GM11168 (cell line): ENCODE data around the gene CLK2.

Source experiments
- in situ Hi-C: fragments of 300-500 bp; cut with MboI; formaldehyde crosslinking; loops from one replicate; pipeline ENCODE4 v1.12.0; 2022; ENCODE audit warnings: low sequenced_read_pairs; ENCODE audit not compliant: unreplicated experiment

Gene CLK2

DNA sequence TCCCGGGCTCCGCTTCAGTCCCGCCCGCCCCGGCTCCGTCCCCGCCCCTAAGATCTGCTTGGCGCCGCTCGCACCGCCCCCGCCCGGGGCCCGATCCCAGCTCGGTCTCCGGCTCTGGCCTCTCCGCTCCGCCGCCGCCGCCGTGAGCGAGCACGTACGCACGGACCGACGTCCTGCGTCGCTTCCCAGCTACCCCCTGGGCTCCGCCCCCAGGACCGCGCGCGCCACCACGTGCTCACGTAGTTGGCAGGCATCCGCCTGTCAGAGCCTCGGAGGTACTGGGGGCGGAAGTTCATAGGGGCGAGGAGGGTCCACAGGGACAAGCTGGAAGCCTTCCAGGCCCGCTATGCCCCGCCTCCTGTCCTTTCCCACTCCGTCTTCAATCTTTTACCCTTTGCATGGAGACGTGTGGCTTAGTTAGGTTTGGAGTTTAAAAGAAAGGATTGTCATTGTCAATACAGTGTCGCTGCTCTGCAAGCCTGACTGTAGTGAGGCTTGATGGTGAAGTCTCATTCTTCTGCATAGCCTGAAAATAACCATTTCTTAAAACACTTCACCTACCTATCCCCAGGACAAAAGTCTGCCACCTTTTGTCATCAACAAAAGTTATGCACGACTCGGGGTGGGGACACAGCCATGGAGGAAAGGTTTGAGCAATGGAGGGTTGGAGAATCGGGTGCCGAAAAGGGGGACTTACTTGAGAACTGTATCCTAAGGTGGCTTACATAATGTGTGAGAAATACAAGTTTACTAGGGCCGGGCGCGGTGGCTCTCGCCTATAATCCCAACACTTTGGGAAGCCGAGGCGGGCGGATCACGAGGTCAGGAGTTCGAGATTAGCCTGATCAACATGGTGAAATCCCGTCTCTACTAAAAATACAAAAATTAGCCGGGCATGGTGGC lies at the start of gene CLK2:
TSS of gene CLK2 (minus strand) at position 162 of the 903 bp plus-strand sequence. CDS start 2,527 bp downstream, outside the sequence.
- in situ Hi-C loops: no loop called here

DNA sequence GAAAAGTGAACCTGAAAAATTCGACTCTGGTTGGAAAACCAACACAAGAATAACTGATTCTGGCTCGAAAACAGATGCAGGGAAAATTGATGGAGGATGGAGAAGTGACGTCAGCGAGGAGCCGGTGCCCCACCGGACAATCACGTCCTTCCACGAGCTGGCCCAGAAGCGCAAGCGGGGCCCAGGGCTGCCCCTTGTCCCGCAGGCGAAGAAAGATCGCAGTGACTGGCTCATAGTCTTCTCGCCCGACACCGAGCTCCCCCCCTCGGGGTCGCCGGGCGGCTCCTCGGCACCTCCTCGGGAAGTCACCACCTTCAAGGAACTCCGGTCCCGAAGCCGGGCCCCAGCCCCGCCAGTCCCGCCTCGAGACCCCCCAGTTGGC lies 49.3 kb upstream of the CLK2 start:
- in situ Hi-C loops: no loop called here

DNA sequence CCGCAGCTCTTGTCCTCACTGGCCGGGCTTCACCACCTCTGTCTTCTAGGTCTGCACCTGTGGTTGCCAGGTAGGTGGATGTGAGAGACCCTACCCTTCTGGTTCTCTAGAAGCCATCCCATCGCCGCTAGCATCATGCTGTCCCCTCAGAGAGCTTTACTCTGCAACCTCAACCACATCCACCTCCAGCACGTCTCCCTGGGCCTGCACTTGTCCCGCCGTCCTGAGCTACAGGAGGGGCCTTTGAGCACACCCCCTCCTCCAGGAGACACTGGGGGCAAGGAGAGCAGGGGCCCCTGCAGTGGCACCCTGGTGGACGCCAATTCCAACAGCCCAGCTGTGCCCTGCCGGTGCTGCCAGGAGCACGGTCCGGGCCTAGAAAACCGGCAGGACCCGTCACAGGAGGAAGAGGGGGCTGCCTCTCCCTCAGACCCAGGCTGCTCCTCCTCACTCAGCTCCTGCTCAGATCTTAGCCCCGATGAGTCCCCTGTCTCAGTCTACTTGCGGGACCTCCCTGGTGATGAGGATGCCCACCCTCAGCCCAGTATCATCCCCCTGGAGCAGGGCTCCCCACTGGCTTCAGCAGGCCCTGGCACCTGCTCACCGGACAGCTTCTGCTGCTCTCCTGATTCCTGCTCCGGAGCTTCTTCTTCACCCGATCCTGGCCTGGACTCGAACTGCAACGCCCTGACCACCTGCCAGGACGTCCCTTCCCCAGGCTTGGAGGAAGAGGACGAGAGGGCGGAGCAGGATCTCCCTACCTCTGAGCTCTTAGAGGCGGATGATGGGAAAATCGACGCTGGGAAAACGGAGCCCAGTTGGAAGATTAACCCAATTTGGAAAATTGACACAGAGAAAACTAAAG lies 48.6 kb upstream of the CLK2 start:
- in situ Hi-C loops: no loop called here

DNA sequence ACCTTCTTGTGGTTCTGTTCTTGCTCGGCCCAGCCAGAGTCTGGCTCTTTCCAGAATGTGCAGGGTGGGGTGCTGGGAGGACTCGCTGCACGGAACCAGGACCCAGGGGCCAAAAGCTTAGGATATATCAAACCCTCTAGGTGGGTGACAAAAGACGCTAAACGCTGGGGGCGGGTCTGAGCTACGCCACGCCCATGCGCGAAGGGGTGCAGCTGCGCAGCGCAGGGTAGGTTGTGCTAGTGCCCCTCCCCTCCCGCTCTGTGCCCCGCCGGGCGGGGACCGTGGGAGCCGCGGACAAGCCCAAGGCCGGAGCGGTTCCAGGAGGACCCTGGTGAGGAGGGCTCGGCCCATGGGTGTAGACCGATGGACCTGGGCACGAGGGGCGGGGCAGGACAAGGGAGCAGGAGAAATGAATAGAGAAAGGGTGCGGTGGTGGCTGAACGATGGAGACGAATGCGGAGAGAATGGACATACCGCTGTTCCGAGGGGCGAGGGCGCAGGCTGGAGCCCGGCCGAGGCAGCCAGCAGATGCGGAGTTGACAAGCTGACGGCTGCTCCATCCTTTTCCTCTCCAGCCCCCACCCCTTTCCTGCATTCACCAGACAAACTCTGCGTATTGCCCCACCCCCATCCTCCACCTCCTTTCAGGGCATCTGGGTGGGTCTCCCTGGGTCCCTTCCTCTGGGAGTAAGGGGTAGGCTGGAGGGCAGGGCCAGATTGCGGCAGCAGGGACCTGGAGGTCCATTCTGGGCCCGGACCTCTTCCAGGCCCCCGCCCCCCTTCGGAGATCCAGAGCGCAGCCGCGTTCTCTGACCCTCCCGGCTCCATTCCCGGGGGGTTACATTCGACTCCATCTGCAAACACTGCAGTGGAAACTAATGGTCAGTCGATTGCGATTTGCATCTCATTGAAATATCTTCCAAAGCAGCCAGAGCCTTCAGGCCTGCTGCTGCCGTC lies 47.6 kb upstream of the CLK2 start, which contains the start of gene RUSC1:
TSS of gene RUSC1 (plus strand) at position 234 of the 957 bp plus-strand sequence. CDS start 880 bp downstream, outside the sequence.
- in situ Hi-C loops: no loop called here

DNA sequence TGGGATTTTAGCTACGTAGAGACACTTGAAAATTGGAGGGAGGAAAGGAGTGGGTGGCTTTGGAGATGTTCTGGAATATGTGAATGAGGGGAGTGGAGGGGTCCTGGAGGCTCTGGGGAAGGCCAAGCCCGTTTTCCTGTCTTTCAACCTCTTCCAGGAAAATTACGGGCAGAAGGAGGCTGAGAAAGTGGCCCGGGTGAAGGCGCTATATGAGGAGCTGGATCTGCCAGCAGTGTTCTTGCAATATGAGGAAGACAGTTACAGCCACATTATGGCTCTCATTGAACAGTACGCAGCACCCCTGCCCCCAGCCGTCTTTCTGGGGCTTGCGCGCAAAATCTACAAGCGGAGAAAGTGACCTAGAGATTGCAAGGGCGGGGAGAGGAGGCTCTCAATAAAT lies 46.9 kb upstream of the CLK2 start:
- in situ Hi-C loops: no loop called here

DNA sequence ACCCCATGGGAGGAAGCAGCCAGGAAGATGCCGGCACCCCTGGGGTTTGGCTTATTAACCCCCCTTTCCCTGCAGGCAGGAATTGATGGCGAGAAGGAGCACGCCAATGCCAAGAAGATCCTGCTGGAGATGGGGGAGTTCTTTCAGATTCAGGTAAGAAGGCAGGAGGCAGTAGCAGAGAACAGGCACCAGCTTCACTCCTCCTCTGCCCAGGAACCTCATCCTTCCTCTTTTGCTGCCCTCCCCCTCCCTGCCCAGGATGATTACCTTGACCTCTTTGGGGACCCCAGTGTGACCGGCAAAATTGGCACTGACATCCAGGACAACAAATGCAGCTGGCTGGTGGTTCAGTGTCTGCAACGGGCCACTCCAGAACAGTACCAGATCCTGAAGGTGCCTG lies 46.2 kb upstream of the CLK2 start:
- in situ Hi-C loops: no loop called here

DNA sequence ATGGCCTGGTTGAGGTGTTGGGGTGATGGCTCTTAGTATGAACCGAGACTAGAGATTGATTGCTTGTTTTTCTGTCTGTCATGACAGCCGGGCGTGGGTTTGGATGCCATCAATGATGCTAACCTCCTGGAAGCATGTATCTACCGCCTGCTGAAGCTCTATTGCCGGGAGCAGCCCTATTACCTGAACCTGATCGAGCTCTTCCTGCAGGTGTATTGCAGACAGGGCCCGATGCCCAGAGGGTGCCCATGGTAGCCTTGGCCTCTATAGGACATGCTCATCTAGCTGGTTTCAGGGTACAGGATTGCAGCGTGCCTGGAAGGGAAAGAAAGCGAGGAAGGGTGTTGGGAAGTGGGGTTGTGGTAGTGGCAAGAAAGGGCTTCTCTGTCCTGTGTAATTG lies 44.8 kb upstream of the CLK2 start:
- in situ Hi-C loops: no loop called here

DNA sequence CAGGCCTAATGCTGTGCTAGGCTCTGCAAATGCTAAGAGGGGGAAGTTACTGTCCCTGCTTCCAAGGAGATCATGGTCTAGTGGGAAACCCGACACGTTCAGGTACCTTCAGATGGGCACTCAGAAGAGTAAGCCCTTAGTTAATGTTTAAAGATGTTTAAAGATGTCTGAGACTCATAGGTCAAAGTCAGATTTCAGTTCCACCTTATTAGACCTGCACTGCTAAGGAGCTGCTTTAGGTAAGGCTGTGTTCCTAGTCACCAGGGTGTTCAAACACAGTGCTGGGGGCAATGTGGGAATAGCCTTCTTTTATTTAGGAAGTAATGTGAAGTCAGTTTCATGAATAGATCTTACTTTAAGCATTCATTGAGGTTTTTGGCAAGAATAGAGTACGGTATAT lies 43.6 kb upstream of the CLK2 start:
- in situ Hi-C loops: no loop called here

DNA sequence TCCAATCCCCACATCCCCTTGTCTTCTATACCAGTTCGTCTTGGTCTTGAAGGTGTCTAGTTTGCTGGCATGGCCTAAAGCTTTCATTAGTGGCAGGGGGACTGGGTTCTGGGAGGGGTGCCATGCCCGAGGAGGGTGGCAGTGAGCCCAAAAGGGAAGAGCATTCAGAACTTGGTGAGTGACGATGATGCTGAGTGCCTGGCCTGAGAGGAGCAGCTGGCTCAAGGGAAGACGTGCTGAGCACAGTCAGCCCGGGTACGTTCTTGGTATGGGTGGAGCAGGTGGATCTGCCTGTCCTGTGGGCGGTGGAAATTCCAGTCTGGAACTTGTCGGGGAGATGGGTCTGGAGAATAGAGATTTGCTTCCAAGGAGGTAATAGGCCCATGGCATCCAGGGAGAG lies 40.0 kb upstream of the CLK2 start:
- in situ Hi-C loops: loop anchor here (5.0 kb wide), 1 partner anchor 36 kb away; the partner anchor contains the start of gene HCN3

DNA sequence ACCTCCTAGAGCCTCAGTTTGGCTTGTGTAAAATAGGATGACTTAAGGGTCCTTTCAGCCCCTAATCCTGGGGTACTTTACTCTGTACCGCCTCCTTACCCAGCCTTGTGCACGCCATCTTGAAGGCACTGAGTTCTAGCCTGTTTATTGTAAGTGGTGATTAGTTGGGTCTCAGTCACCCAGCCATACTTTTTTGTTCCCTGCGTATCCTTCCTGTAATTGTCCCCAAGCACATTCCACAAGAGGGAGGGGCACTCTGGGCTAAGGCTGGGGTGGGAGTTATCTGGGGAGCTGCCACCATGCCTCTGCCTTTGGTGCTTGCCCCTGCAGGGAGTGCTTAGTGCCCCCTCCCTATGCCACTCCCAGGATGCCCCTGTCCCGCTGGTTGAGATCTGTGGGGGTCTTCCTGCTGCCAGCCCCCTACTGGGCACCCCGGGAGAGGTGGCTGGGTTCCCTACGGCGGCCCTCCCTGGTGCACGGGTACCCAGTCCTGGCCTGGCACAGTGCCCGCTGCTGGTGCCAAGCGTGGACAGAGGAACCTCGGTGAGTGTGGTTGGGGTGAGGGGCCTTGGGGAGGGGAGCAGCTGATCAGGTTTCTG lies 36.2 kb upstream of the CLK2 start:
- in situ Hi-C loops: loop anchor here (5.0 kb wide), 1 partner anchor 32 kb away; the partner anchor contains the start of gene HCN3

DNA sequence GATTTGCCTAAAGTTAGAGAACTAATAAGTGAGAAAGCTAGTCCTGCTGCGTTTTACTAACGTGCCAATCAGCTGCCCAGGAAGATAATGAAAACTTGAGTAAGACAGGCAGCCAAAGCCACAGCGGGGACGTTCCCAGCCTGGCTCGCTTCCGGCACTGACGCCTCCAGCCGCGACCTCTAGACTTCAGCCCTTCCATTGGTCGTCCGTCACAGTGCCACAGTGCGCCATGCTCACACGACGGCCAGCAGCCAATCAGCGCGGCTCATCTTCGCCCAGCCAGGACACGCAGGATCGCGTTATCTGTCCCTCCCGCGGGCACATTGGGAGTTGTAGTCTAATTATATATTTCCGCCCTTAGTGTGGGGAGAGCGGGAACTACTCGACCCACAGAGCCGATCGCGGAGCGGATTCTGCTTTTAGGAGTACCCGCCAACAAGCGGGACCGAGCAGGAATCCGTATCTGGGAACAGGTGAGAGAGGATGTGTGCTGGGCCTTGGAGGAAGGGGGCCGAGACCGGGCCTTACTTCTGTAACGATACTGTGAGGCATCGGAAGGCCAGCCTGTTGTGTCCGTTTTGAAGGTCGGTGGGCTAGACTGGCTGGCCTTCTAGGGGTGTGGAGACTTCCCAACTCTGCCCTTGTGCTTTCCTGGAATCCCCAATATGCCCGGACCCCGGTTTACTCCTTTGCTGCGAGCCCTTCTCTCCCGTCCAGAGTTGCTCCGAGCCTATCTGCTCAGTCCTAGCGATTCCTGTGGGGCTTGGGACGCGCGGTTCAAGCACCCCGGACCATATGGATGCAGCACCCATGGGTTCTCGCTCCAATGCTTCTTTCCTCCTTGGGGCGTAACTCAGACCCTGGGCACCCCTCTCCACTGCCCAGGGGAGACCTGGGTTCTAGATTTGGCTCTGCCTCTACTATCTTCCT lies 35.5 kb upstream of the CLK2 start, which contains the start of gene FDPS:
TSS of gene FDPS (plus strand) at position 374 of the 930 bp plus-strand sequence. CDS start 924 bp downstream, outside the sequence.
- in situ Hi-C loops: no loop called here

DNA sequence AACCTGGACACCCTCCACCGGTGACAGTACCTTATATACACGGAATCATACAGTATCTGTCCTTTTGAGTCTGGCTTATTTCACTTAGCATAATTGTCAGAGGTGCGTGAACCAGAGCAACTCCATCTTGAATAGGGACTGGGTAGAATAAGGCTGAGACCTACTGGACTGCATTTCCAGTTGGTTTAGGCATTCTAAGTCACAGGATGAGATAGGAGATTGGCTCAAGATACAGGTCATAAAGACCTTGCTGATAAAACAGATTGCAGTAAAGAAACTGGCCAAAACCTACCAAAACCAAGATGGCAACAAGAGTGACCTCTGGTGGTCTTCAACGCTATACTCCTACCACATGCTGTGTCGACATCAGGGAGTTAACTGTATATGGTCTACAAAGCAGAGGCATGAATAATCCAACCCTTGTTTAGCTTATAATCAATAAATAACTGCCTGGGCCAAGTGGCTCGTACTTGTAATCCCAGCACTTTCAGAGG lies 34.0 kb upstream of the CLK2 start:
- in situ Hi-C loops: no loop called here

DNA sequence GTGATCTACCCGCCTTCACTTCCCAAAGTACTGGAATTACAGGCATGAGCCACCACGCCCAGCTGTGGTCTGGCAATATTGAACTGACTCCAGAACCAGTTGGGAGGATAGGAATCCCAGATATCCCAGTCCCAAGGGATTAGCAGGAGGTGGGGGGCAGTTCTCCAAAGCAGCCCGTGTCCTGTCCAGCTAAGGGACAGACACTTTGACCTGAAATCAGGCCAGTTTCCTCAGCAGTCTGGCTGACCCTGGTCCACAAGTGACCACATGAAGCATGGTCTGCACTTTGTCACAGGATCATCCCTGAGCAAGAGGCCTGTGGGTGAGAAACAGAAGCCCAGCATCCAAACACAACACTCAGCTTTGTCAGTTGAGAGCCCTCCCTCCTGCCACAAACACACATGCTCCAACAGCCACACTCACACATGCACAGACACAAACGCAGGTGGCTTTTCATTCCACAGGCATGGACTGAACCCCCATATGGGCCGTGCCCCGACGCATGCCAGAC lies 32.6 kb upstream of the CLK2 start:
- in situ Hi-C loops: no loop called here

DNA sequence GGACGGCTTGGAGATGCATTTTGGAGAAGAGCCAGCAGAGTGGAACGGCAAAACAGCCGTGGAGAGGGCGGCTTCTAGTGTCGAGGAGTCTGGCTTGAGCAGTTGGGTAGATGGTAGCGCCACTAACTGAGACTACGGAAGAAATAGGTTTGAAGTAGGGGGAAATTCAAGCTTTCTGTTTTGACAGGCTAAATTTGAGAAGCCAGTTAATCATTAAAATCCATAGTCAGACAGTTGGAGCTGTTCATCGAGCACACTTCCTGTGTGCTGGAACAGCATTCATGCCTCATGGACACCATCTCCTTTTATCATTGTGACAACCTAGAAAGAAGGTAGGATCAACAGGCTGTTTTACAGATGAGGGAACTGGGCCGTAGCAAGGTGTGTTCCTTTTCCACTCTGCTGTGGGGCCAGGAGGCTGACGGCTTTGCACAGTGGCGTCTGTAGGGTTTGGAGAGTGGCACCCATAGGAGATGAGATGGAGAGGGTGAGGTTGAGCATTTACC lies 31.3 kb upstream of the CLK2 start:
- in situ Hi-C loops: no loop called here

DNA sequence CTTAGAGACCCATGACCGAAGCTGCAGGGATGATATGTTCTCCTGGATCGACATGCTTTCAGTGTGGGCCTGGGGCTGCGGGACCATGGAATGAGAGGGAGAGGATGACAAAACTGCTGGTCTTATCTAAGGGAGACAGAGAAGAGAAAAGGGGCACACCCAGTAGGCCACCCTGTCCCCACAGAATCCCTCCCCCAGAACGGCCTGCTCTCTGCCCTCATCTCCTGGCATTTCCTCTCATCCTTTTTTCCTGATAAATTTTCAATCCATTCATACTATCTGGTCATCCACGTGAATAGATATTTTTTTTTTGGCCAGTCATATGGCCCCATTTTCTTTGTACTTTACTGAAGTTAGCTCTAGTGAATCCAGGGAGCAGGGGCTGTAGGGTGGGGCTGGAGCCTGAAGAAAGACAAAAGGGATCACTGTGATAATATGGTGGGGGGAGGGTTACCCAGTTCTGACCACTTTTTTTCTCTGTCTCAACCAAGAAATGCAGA lies 28.1 kb upstream of the CLK2 start, which contains the start of gene PKLR:
TSS of gene PKLR (minus strand) at position 97 of the 500 bp plus-strand sequence. CDS start at position 54, 43 bp downstream.
- in situ Hi-C loops: no loop called here

DNA sequence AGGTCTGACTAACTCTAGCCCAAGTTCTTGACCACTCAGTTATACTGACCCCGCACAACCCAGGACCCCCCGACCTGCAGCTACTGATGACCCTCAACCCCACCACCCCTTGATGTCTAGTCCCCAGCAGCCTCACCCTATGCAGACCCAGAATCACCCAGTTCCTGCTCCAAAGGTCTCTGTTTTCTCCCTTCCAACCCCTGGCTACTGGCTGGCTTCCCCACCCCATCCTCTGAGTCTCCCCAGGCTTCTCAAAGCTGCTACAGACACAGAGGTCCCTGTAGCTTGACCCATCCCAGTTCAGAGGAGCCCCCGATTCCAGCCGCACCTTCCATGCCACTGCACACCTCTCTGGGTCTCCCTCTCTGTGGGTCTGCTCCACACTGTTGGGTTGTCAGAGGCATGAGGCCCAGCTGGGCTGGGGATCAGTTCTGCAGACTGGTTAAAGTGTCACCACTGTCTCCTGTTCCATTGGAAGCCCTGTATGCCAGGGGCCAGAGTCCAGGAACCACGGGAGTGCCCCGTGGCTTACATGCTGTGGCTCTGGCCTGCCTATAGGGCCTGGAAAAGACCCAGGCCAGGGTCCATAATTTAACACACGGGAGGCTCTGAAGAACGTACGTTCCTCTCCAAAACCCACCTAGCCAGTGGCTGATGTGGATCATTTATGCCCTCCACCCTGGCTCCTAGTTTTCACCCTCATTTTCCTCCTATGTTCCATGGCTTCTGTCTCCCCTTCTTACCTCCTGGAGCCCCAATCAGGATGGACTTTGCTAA lies 27.4 kb upstream of the CLK2 start:
- in situ Hi-C loops: no loop called here

DNA sequence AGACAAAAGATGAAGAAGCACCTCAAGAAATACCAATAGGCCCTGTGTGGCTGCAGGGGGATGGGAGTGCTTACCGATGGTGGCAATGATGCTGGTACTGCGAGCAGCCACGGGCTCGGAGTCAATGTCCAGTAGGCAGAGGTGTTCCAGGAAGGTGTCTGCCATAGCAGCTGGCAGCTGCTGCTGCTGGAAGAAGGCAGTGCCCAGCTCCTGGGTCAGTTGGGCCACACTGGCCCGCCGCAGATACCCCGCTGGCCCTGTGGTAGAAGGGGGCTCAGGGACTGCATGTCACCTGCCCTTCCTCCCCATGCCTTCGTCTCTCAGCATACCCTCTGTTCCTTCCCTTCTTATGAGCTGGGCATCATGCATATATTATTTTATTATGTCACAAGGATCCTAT lies 26.7 kb upstream of the CLK2 start:
- in situ Hi-C loops: no loop called here
